Stimulated activated CD4-positive, alpha-beta T cell treated with anti-CD3 and anti-CD28 coated beads, Interleukin-12 subunit alpha, Interleukin-12 subunit beta, amount 100 ng/mL, for 48 hours (primary cell): Measurements from ENCODE around the gene DOCK3.
"Not testable (repeated sequence)": the region's sequence is repeated elsewhere in the genome, so short reads cannot be mapped to it uniquely, and the experiment has no call there.

ENCODE experiments used
- DNase-seq, 3 donors: peaks; one replicate each; pipeline ENCODE4 v3.0.0-alpha.2; 2020; ENCODE audit warnings: low read depth in 2 of 3, low spot score in 1 of 3

Gene DOCK3

DNA sequence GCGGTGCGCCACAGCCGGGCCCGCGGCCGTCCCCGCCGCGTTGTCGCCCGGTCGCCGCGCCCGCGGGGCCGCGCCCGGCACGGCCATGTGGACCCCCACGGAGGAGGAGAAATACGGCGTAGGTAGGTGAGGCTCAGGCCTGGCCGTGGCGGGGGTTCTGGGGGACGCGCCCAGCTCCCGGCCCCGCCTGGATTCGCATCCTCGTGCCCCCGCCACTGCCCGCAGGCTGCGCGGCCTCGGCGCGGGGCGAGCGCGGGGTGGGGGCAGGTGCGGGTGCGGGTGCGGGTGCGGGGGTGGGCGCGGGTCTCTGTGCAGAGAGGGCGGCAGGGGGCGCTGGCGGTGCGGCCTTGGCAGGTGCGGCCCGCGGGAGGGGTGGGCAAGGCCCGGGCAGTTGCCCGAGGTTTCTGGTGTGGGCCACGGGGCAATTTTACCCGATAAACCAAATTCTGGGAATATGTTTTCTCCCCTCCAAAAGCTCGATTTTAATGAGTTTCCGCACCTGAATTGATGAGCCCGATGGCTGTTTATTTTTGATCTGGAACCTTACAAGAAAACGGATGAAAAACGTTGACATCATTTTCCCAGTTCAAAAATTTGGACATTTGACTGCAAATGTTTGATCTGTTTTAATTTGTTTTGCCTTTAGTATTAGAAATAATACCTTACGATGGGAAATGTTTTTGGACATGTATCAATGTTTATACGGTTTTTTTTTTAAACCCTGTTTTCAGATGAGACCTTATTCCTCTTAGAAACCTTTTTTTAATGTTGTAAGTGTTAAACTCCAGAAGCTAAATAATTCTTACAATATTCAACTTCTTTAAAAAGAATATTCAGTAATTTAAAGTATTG is 678 bp downstream of the DOCK3 start:
- DNase-seq, result peak in 2 of 3 donors; percentile 63 to 64

DNA sequence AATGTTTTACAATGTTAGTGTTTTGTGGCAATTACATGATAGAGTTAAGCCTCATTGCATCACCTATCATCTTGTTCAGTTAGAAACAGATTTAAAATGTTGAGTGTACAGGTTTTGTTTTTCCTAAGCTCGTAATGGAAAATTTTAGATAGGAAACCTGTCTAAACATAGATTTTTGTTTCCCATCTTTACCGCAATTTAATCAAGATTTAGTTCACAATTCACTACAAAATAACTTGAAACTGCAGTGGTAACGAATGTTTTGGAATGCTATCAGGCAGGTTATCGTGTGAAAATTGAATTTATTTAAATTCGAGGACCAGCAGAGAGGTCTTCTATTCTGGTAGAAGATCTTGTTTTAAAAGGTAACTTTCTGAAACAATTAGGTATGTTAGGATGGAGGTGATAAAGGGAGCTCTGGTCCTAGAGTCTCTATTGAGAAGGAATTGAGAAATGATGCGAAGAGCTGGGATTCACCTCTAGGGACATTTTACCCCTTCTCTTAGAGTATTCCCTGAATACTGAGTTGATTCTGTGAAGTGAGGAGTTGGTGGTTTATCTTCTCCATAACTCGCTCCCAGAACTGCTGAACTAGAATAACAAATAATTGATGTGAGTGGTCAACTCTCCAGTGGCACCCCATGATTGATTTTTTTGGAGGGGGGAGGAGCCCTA is 1.4 kb downstream of the DOCK3 start:
- no peak for DNase-seq

DNA sequence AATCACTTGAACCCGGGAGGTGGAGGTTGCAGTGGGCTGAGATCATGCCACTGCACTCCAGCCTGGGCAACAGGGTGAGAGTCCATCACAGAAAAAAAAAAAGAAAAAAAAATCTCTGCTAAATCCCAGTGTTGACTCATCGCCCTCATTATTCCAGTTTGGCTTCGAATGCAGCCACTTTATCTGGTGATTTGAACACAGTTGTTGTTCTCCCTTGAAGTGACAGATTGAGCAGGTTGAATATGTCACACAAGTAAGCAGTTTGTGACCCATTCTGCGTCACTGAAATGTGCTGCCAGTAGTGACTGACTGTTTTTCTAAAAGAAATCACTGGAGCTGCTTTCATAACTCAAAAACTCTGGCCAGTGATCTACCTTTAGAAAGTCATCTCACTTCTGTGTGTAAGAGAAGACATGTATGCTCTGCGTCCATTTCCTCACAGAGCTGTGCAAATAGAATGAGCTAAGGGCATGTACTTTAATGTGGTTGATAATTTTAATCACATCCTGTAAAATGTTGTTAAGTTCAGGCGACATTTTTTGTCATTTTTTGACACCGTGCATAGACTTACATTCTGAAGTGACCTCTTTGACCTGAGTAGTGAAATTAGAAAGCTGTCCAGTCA is 12.5 kb downstream of the DOCK3 start:
- DNase-seq, result no peak

DNA sequence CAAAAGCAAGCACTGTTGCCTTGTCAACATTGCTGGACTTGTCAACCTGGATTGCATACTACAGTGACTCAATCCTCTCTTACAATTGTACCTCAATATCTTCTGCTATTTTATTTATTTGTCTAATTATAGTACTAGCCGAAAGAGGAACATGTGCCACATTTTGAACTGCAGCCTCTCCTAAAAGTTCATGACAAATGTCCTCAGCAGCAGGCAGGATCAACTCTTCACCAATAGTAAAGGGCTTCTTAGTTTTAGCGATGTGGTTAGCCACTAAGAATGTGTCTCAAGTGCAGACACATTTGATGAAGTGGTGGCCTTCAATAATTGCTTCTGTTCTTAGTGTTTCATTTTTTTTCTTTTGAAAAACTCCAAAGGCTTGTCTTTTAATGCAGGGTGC is 13.2 kb downstream of the DOCK3 start:
- no peak for DNase-seq

DNA sequence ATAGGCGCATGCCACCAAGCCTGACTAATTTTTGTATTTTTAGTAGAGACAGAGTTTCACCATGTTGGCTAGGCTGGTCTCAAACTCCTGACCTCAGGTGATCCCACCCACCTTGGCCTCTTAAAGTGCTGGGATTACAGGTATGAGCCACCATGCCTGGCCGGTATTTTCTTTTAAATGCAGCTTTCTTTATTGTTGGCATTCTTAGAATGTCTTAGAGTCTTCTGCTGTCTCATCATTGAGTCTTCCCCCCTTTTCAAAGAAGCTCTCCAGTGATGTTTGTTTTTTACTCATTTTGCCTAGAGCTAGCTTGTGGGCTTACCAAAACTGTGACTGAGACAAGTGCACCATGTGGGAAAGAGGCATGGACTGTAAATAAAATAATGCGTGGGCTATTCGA is 13.9 kb downstream of the DOCK3 start:
- not testable (repeated sequence) for DNase-seq

DNA sequence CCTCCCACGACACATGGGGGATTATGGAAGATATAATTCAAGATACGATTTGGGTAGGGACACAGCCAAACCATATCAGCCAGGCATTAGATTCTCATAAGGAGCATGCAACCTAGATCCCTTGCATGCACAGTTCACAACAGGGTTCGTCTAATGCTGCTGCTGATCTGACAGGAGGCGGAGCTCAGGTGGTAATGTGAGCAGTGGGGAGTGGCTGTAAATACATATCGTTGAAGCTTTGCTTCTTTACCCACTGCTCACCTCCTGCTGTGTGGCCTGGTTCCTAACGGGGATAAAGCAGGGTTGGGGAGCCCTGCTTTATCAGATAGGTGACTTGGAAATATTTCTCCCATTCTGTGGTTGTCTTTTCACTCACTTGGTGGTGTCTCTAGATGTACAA is 14.8 kb downstream of the DOCK3 start:
- DNase-seq, result no peak

DNA sequence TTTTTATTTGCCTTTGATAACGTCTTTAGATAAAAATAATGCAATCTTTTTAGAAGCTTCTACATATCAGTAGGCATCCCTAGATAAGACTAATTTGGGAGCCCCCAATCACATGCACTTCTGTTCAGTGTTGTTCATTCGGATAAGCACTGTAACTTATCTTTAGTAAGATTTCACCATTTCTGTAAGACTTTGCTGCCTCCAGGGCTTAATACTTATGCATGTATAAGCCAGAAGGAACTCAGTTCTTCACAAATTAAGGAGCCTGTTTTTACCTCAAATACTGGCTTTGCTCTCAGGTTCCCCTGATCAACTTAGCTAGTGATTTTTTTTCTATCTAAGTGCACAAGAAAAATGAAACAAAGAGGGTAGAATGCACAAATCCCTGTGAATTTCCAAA is 20.3 kb downstream of the DOCK3 start:
- no peak for DNase-seq

DNA sequence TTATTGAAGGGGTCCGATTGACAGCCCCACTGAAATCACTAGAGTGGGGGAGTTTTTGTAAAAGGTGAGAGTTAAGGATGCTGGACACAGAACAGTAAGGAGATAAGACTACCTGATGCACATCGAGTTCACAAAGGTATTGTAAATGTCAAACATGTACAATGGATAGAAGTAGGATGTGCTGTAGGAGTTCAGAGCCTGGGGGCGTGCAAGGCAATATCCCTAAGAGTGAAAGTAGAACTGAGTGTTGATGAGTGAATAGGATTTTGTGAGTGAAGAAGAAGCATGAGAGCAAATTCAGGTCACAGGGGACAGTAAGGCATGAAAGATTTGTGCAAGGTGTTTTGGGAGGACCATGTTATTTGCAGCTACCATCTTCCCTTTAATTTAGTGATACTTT is 21.5 kb downstream of the DOCK3 start:
- DNase-seq, result no peak

DNA sequence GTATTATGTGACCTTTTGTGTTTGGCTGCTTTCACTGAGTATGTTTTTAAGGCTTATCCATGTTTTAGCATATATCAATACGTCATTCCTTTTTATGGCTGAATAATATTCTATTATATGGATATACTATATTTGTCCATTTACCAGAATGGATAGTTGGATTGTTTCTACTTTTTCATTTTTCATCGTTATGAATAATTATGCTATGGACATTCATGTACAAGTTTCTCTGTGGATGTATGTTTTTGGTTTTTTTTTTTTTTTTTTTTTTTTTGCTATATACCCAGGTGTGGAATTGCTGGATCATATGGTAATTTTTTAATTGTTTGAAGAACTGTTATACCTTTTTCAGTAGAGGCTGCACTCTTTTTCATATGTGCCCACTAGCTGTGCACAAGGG is 23.5 kb downstream of the DOCK3 start:
- DNase-seq, result no peak

DNA sequence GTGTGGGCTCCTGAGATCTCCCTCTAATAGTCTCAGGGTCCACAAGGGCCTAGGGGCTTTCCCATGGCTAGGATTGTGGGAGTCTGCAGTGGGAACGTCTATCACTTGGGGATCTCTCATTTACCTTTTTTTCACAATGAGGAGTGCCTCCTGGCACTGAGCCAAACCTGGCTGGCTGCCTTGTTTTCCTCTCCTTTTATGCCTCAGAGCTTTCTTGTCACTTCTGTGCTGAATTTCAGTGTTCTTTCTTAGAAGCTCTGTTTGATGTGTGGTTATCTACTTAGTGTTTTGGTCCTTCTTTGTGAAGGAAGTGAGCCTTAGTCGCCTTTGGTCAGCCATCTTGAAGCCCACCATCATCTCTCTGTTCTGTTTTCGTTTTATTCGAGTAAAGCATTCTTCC is 33.9 kb downstream of the DOCK3 start:
- no peak for DNase-seq

DNA sequence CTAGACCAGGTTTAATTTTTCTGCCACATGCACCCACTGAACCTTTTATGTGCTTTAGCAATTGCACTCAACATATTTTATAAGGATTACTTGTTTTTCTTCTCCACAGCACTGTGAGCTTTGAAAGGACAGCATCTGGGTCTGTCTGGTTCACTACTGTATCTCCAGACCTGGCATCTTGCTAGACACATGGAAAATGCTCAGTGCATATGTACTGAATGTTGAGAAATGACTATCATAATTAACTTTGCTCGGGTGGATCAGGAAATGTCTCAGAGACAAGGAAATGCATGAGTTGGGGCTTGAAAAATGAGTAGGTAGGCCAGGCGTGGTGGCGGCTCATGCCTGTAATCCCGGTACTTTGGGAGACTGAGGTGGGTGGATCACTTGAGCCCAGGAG is 40.2 kb downstream of the DOCK3 start:
- DNase-seq, result no peak

DNA sequence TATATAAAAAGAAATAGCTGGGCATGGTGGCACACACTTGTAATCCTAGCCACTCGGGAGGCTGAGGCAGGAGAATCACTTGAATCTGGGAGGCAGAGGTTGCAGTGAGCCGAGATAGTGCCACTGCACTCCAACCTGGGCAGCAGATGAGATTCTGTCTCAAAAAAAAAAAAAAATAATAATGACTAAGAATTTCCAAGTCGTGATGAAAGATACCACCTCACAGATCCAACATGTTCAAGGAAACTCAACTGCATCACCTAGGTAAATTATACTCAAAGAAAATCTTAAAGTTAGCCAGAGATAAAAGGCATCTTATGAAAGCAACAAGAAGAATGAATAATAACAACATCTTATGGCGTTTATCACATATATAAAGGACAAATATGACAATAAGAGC is 50.1 kb downstream of the DOCK3 start:
- no peak for DNase-seq

DNA sequence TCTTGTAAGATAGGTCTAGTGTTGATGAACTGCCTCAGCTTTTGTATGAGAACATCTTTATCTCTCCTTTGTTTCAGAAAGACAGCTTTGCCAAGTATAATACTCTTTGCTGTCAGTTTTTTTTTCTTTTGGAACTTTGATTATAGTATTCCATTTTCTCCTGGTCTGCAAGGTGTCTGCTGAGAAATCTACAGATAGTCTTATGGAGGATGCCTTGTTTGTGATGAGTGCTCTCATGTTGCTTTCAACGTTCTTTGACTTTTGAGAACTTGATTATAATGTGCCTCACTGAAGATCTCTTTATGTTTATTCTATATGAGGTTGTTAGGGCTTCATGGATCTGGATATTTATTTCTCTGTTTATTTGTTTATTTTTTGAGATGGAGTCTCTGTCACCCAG is 60.3 kb downstream of the DOCK3 start:
- no peak for DNase-seq

DNA sequence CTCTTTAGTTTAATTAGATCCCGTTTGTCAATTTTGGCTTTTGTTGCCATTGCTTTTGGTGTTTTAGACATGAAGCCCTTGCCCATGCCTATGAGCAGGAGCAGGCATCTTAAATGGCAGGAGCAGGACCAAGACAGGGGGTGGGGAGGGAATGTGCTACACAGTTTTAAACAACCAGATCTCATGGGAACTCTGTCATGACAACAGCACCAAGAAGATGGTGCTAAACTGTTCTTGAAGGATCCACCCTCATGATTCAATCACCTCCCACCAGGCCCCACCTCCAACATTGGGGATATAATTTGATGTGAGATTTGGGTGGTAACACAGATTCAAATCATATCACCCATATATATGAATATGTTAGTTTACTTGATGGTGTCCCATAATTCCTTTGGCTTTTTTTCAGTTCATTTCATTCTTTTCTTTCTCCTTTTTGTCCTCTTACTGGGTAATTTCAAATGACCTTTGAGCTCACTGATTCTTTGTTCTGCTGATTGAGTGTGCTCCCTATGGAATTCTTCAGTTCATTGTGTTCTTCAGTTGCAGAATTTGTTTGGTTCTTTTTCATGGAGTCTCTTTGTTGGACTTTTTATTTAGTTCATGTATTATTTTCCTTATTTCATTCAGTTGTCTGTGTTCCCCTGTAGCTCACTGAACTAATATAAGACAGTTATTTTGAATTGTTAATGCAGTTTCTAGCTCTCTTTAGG is 62.6 kb downstream of the DOCK3 start:
- DNase-seq, result no peak

DNA sequence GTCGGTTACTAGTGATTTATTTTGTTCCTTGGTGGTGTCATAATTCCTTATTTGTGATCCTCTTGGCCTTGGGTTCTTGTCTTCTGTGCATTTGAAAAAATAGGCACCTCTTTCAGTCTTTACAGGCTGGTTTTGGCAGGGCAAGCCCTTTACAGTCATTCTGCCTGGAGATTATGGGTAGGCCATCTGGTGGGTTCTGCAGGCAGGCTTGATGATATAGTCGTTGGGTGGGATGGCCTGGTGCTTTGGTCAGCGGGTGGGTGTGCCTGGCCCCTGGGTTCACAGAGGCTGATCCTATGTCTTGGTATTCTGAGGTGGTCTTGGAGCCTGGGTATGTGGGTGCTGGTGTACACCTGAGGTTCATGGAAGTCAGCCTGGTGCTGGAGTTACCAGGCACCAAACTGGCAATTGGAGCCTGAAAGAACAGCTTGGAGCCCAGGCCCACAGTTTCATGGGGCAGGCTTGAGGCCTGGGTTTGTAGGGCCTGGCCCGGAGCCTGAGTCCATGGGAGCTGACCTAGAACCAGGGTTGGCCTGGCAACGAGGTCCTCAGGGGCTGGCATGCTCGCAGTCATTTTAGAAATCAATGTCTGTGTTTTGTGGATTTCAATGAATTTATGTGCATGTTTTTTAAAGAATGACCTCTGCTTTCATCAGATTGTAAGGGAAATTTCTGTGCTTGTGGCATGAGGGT is 63.3 kb downstream of the DOCK3 start:
- DNase-seq, result no peak

DNA sequence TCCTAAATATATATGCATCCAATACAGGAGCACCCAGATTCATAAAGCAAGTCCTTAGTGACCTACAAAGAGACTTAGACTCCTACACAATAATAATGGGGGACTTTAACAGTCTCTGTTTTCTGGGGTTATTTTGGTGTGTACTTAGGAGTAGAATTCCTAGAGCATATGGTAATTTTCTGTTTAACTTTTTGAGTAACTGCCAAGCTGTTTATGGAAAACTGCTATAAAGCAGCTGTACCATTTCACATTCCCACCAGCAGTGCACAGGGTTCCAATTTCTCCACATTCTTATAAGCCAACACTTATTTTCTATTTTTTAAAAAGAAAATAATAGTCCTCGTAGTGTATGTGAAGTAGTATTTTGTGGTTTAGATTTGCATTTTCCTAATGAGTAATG is 68.9 kb downstream of the DOCK3 start:
- no peak for DNase-seq

DNA sequence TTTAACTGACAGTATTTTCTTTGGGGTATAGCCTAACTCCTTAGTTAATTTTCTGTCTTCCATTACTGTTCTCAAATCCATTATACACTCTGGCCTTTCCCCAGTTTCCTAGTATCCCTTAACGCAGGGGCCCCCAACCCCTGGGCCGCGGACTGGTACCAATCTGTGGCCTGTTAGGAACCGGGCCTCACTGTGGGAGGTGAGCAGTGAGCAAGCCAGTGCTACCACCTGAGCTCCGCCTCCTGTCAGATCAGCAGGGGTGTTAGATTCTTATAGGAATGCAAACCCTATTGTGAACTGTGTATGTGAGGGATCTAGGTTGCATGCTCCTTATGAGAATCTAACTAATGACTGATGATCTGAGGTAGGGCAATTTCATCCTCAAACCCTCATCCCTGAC is 75.1 kb downstream of the DOCK3 start:
- no peak for DNase-seq

DNA sequence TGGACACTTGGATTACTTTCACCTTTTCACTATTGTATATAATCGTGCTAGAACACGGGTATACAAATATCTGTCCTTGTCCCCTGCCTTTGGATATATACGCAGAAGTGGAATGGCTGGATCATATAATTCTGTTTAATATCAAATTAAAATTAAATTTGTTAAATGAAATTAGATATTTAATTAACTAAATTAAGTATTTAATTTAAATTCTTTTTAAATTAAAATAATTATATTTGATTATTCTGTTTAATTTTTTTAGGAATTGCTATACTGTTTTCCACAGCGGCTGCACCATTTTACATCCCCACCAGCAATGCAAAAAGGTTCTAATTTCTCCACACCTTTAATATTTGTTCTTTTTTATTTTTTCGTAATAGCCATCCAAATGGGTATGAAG is 84.3 kb downstream of the DOCK3 start:
- DNase-seq, result no peak

DNA sequence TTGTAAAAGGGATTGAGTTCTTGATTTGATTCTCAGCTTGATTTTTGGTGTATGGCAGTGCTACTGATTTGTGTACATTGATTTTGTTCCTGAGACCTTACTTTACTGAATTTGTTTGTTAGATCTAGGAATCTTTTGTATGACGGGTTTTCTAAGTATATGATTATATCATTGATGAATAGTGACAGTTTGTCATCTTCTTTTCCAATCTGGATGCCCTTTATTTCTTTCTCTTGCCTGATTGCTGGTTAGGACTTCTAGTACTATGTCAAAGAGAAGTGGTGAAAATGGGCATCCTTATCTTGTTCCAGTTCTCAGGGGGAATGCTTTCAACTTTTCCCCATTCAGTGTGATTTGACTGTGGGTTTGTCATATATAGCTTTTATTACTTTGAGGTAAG is 103.0 kb downstream of the DOCK3 start:
- no peak for DNase-seq

DNA sequence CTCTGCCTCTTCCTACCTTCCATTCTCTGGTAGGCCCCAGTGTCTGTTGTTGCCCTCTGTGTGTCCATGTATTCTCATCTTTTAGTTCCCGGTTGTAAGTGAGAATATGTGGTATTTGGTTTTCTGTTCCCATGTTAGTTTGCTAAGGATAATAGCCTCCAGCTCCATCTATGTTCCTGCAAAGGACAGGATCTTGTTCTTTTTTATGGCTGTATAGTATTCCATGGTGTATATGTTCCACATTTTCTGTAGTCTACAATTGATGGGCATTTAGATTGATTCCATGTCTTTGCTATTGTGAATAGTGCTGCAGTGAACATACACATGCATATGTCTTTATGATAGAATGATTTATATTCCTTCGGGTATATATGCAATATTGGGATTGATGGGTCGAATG is 107.0 kb downstream of the DOCK3 start:
- DNase-seq, result not testable (repeated sequence)

DNA sequence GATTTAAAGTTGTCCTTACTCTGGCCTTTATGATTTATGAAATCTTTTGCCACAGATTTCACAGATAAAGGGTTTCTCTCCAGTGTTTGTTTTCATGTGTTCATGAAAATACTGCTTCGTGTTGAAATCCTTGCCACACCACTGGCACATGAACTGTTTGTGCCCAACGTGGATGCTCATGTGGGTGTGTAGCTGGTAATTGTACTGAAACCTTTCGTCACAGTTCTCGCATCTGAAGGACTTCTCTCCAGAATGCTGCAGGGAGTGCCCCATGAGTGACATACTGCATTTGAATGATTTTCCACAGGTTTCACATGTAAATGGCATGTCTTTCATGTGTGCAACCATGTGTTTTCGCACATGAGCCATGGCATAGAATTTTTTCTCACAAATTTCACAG is 111.9 kb downstream of the DOCK3 start:
- no peak for DNase-seq
